Skin of body (tissue), 2 donors: Measurements from ENCODE around the gene CHCHD6. TPM values are rescaled to one million over a fixed set of nuclear protein-coding genes. Genes with fewer than 3 reads are reported as not detected.

ENCODE experiments used
- DNase-seq: peaks from one replicate; lab custom pipeline; 2025; lab: John Stamatoyannopoulos, UW
- total RNA-seq: library from RNA; depleted of rRNA; stranded (reverse); fragments of >200 nt; gene quantifications from one replicate; pipeline ENCODE4 v1.2.3, GENCODE V29; 2014

Gene CHCHD6
- total RNA-seq, 1 donor from 2014 or later, result 8.8 TPM

DNA sequence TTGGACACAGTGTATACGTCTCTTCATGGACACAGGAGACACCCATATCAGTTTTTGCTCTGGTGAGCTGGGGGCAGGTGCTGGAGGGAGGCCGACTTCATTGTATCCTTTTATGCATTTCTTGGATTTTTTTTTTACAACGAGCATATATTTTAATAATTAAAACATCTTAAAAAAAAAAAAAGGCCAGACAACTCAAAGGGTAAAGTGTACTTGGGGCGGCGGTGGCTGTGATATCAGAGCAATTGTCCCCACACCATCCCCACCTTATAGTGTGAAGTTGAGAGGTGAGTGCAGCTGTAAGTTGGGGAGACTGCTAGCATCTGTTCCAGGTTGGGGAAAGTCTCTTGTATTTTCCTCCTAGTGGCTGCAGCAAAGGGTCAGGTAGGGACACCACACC lies 266.9 kb downstream of the CHCHD6 start:
- DNase-seq, result no peak

DNA sequence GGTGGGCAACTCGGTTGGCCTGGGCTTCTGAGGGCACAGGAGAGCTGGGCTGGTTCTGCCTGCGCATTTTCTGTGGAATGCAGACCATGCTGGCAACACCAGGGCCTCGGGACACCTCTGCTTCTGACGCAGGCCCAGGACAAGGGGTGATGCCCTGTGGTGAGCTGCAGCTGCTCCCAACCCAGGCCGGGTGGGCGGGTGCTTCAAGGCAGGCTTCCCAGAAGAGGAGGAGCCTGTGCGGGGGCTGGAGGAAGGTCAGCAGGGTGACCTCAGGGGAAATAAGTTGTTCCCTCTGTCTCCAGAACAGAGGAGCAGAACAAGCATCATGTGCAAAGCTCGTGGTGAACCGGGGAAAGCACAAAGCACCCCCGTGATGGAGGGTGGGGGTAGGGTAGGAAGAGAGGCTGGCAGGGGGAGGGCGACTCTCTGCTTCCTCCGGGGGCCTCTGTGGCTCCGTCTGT lies 267.9 kb downstream of the CHCHD6 start:
- no peak for DNase-seq

DNA sequence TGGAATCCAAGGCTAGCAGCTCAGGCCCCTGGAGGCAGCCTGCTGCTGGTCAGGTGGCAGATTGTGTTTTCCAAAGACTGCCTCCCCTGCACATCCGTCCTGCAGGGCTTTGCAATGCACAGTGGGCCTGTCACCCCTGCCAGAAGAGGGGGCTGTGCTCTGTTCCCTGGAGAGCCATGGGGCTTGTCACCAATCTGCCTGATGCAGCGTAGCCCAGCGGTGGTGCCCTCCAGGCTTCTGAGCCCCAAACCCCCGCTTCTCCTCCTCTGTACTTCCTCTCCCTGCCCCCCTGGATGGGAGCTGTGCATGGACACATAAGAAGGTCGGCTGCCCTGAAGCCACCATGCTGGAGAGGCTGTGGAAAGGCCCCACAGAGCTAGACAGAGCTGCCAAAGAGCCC lies 268.8 kb downstream of the CHCHD6 start:
- no peak for DNase-seq

DNA sequence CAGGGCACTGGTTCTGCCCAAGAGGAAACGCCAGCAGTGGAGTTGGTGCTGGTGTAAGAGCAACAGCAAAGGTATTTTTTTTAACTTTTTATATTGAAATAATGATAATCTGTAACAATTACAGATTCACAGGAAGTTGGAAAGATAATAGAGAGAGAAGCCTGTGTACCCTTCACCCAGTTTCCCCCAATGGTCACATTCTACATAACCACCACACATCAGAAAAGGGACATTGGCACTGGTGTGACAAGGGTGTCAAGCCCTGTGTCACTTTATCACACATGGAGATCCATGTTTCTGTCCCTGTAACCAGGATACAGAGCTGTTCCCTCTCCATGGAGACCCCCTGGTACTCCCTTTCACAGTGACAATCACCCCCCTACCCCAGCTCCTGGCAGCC lies 269.8 kb downstream of the CHCHD6 start:
- DNase-seq, result no peak

DNA sequence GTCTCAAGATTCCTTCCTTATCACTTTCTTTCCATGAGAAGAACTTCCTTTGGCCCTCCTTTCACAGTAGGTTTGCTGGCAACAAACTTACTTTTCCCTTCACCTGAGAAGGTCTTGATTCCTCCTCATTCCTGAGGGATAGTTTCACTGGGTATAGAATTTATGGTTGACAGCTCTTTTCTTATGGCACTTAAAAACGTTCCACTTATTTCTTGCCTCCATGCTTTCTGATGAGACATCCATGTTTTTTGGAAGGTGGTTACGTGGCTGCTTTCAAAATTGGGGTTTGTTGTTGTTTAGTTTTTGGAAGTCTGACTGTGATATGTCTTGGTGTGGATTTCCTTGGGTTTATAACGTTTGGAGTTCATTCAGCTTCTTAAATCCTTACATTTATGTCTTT lies 270.7 kb downstream of the CHCHD6 start:
- no peak for DNase-seq

DNA sequence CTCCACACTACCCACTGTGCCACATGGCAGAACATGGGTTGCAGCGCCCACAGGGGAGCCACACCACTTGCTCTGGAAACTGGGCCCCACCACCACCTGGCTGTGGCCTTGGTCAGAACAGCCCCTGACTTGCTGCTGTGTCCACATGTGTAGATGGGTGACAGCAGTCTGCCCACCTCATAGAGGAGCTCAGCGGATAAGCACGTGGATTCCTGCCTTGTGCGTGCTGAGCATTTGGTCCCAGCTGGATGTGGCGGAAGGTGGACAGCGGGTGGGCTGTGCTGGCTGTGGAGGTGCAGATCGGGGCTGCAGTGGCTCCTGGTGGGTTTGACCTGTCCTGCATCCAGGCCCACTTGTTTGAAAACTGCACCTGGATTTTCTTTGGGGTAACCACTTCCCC lies 272.9 kb downstream of the CHCHD6 start:
- DNase-seq, result no peak

DNA sequence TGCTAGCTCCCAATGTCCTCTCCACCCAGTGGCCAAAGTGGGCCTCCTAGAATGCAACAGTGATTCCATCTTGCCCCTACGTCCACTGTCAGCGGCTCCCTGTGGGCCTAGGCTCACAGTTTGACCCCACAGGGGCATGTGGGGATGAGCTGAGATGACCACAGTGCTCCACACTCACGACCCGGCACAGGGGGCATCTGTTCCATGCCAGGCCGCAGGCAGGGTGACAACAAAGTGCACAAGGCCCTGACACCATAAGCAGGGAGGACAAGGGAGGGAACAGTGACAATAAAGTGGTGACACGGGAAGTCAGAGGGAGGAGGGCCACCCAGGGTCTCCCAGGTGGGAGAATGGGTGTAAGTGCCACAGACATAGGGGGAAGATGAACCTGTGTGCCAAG lies 273.8 kb downstream of the CHCHD6 start:
- no peak for DNase-seq

DNA sequence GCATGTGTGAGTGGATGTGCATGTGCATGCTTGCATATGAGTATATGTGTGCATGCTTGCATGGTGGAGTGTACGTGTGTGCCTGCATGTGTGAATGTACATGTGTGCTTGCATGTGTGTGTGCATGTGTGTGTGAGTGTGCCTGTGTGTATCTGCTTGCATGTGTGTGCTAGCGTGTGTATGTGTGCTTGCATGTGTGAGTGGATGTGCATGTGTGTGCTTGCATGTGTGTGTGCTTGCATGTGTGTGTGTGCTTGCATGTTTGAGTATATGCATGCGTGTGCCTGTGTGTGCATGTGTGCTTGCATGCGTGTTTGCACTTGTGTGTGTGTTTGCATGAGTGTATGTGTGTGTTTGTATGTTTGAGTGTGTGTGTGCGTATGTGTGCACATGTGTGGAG lies 274.3 kb downstream of the CHCHD6 start:
- no peak for DNase-seq

DNA sequence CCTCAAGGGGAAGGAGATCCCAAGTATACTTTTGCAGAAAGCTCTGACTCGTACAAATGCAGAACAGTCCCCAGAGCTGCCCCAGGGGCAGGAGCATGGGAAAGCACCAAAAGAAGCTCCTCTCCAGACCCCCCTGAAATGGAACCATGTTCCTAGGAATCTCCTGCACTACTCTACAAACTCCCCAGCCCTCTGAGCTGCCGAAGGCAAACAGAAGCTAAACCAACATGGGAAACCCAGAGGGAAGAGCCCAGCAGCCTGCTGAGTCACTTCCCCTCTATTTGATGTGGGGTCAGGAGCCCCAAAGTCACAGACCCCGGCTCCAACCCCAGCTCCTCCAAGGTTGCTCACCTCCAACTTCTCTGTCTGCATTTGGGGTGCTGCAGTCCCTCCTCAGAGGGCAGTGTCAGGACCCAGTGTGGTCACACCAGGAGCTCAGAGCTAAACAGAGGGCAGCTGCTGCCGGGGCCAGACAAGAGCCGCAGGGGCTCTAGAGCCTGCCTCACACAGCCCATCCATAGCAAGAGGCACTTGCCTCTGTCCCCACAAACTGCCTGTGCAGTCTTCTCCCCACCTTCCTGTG lies 275.1 kb downstream of the CHCHD6 start:
- DNase-seq, result no peak

DNA sequence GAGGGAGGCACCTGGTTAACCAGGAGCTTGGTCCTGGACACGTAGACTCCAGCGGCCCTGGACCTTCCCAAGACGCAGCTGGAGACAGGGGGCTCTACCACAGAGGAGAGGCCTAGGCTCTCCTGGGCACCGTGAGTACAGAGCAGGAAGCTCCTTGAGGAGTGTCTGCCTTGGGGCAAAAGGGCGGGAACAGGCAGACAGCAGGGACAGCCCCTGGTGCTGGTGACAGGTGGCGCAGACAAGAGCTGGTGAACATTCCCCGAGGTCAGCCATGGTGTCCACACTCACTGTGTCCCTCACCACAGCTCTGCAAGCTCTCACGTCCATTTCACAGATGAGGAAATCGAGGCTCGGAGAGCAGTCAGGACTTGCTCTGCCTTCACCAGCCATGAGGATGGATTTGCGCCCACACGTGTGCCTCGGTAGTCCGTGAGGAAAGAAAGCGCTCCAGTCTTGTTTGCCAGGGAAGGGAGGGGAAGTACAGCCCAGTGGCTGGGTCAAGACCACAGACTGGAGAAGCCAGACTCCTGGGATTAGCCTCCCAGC lies 276.3 kb downstream of the CHCHD6 start:
- no peak for DNase-seq

DNA sequence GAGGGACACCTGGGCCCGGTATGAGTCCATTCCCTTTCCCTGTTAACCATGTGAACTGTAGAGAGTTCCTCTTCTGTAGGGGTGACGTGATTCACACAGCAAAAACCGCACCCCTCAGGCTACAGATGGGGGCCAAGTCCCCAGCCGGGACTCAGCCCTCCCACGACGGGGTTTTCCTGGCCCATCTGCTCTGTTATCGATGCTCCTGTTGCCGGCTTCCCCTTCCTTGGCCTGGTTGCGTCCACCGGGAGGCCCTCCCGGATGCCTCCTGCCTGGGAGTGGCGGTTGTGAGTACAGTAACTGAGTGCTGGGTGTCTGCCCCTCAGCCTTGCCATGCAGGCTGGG lies 278.1 kb downstream of the CHCHD6 start:
- DNase-seq, result no peak

DNA sequence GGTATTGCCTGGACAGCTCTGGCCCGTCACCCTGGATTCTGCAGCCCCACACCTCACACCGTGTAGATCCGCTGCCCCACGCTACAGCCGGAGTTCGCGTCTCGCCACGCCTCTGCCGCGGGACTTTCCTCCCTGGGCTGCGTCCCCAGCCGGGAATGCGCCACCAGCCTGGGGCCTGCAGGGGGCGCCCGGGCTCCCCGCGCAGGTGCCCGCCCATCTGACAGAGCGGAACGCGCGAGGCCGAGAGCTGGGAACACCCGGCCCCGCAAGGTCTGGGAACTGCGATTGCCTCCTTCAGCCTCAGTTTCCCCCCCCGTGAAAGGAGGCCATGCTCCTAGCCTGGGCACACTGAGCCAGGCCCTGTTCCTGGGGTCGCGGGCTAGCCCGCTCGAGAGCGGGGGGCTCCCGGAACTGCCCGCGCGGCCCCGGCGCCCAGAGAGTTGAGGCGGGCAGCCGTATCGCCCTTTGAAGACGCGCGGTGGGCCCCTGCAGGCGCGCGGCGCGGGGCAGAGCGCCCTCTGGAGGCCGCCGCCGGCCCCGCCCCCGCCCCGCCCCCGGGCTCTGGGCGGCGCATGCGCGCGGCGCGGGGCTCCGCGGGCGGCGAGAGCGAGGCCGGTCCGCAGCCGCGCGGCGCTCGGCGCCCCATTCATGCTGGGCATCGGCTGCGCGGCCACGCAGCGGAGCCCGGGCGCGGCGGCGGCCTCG lies 278.6 kb downstream of the CHCHD6 start, which contains the start of gene PLXNA1:
TSS of gene PLXNA1 (plus strand) at position 645 of the 705 bp plus-strand sequence. CDS start 5,479 bp downstream, outside the sequence.
- DNase-seq, result peak; percentile 75

DNA sequence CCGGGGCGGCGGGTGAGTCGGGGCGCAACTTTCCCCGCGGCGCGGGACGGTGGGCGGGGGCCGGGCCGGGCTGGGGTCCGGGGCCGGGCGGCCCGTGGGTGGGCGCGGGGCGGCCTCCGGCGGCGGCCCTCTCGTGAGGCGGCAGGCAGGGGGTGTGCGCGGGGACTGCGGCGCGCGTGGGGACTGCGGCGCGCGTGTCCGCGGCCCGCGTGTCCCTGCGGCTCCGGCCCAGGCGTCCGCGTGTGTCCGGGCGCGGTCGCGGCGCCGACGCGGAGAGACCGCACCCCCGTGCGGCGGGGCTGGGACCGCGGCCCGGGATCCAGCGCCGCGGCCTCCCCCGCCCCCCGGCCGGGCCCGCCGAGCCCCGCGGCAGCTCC lies 279.2 kb downstream of the CHCHD6 start:
- DNase-seq, result no peak

DNA sequence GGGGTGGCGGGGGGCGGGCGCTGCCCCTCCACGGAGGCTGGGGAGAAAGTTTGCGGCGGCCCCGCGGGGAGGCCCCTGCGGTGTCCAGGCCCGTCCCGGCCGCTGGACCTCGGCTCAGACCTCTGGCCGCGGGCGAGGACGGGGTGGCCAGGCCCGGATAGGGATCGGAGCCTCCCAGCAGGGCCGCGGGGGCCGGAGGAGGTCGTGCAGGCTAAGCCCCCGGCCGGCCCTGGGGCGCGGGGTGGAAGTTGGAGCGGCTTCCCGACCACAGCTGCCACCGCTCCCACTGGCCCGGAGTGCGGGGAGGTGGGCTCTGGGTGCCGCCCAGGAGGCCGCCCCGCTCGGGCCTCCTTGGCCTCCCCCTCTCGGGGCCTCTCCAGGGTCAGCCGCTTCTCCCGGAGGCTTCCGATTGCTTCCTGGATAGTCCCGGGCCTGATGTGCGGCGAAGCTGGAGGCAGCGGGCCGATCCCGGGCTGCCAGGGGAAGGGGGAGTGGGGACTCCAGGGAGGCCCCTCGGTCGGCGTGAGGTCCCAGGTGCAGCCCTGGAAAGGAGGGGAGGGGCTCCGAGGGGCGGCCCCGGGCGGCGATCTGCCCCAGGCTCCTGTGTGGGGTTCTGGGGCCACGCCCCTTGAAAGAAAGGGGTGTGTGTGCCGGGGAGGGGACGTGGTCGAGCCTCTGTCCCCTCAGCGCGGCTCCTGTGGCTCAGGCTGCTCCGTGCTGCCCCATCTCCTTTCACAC lies 279.8 kb downstream of the CHCHD6 start:
- DNase-seq, result no peak

DNA sequence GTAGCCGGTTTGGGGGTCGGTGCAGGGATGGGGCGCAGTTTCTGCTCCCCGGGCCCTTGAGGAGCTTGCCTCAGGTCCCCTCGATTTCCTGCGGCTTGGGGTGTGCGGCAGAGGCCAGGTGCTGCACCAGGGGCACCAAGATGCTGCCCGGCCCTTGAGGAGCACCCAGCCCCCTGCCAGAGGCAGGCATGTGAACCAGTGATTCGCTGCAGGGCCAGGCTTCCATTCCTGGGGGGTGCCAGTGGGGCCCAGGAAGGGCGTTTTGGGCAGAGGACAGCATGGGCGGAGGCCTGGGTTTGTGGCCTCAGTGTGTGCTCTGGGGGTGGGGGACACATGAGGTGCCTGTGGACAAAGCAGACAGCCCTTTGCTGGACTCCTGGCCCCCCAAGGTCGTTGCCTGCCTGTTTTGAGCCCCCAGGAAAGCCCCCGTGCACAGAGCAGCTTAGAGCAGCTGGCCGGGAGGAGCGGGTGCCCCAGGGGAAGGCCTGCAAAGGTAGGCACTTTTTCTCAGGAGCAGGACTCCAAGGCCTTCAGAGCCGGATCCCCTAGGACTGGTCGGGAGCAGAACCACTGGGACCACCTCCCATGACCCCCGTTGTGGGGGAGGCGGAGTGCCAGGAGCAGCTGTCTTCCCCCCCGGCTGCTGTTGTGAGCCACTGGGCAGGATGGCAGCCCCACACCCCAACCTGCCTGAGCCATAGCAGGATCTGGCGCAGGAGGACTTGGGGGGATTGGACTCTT lies 280.5 kb downstream of the CHCHD6 start:
- no peak for DNase-seq

DNA sequence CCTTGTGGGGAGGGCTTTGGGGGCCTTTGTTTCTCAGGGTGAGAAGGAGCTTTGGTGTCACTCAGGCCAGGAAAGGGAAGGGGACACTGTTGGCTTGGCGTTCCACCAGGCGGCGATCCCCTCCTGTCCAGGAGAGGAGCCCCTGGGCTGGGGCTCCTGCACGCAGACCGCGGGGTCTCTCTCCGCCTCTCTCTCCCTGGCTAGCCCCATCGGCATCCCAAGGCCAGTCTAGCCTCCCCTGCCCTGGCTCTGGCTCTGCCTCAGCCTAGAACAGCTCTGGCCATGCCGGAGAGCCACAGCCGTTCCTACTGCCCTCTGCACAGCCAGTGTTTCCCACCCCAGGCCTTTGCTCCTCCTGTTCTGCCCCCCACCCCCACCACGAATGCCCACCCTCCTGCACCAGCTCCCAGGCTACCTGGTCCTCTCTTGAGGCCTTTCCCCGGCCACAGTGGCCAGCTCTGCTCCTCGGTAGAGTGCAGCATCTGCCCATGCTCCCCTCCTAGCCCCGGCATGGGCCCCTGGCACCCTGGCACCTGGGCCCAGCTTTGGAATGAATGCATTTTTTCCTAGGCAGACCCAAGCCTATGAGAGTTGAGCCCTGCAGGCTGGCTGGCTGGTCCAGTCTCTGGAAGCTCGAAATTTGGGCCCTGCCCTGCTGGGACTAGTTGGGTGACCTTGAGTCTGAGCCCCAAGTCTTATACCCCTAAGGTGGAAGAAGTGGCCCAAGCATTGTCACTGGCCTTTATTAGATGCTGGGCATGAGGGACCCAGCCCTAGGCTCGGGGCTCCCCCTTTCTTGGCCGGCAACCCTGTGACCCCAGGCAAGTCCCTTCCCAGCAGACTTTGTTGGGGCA lies 281.3 kb downstream of the CHCHD6 start:
- DNase-seq, result no peak

DNA sequence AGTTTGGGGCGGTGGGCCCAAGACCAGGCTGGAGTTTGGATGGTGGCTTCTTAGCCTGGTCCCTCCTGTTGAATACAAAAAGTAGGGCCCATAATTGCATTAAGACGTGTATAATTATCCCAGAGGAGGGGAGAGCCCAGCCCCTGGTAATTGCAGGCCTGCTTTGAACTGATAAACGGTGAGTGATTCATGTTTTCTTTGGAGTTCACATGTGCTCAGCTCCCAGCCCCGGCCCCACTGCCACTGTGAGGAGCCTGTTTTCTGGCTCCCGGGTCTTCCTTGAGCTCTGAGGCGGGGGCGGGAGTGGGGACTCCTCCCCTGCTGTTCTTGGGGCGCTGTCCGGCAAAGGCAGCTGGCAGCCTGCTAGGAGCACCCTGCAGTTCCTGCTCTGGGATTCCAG lies 282.0 kb downstream of the CHCHD6 start:
- no peak for DNase-seq

DNA sequence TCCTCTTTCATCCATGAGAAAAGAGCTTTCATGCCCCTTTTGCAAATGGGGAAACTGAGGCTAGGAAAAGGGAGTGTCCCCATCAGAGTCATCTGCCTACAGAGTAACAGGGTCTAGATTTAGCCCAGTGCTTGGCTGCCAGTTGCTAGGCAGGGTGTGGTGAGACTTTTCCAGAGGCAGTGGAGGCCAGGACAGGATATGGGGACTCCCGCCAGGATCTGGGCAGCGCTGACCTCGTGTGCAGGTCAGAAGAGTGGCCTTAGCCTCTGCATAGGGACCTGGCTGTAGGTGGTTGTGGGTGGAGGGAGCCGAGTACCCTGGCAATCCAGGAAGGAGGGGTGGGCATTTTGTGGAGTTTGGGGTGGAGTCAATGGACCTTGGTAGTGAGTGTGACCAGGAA lies 283.1 kb downstream of the CHCHD6 start:
- DNase-seq, result no peak

DNA sequence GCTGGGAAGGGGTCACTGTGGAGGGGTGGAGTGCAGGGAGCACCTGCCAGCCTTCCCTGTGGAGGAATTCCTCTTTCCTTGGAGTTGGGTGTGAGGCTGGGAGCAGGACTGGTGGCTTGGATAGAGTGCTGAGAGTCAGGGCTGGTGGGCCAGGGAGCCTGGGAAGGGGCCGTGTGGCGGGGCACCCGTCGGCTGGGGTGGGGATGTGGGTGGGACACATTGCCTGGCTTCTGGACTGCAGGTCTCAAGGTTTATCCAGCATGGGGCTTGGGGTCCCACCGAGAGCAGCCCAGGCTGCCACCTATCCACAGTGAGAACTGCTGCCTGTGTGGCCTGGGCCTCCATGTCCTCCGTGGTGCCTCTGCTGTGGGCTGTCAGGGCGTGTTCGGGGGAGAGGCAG lies 283.6 kb downstream of the CHCHD6 start:
- DNase-seq, result no peak

DNA sequence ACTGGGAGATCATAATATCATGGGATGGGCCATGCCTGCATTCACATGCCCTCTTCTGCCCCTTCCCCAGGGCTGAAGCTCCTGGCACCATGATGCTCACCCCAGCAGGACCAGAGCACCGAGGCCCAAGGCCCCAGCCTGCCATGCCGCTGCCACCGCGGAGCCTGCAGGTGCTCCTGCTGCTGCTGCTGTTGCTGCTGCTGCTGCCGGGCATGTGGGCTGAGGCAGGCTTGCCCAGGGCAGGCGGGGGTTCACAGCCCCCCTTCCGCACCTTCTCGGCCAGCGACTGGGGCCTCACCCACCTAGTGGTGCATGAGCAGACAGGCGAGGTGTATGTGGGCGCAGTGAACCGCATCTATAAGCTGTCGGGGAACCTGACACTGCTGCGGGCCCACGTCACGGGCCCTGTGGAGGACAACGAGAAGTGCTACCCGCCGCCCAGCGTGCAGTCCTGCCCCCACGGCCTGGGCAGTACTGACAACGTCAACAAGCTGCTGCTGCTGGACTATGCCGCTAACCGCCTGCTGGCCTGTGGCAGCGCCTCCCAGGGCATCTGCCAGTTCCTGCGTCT lies 284.5 kb downstream of the CHCHD6 start:
- DNase-seq, result no peak
